ENCODE data around the gene CYP2W1.
A peak's percentile ranks its signal among the peaks of the same experiment; 100 is the strongest.

- no peak for TF ChIP-seq CTCF (IDR thresholded peaks at IDR 0.05)
- TF ChIP-seq TP53 (CRISPR knock-in tag; IDR thresholded peaks at IDR 0.05): no peak
- TF ChIP-seq HMGXB4 (CRISPR knock-in tag; IDR thresholded peaks at IDR 0.05; ENCODE audit: borderline replicate concordance): peak; percentile 25; the same call in 1 of the 2 replicates
- no peak for TF ChIP-seq CHD2 (IDR thresholded peaks at IDR 0.05; ENCODE audit: low read length, partially characterized antibody)
- peak; percentile 55; the same call in 1 of the 2 replicates for TF ChIP-seq KDM5A (IDR thresholded peaks at IDR 0.05)
- no peak for TF ChIP-seq ELK1 (IDR thresholded peaks at IDR 0.05; ENCODE audit: low read depth, low read length)
These were observed 7.9 kb upstream of the CYP2W1 start, which contains the start of gene COX19 for GRCh38 chr7:974820-975681.
